Ramos (cell line): Measurements from ENCODE around the gene YAF2.

Experiments
- in situ Hi-C: fragments of 300-500 bp; cut with MboI; formaldehyde crosslinking; loops from one replicate; pipeline ENCODE4 v1.14.3; 2022; ENCODE audit warnings: low sequenced_read_pairs; ENCODE audit not compliant: unreplicated experiment

Gene YAF2, protein sequence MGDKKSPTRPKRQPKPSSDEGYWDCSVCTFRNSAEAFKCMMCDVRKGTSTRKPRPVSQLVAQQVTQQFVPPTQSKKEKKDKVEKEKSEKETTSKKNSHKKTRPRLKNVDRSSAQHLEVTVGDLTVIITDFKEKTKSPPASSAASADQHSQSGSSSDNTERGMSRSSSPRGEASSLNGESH

GRCh38 chr12:42238240-42239140 is at the start of gene YAF2:
YAF2 (minus strand) TSS chr12:42238248; CDS start chr12:42238180, 68 bp downstream.
- in situ Hi-C loops = no loop called here

DNA sequence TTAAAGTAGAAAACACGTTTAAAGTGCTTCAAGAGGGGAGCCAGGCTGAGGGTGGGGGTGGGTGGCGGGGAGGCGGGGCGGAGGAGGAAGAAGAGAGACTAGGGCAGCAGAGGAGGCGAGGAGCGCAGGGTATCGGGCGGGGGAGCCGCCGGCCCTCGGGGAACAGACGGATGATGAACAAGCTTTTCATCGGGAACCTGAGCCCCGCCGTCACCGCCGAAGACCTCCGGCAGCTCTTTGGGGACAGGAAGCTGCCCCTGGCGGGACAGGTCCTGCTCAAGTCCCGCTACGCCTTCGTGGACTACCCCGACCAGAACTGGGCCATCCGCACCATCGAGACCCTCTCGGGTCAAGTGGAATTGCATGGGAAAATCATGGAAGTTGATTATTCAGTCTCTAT is 48.7 kb upstream of the YAF2 start:
- in situ Hi-C loops = no loop called here

- in situ Hi-C loops = no loop called here
Measured at GRCh38 chr12:42285431-42285830, 47.4 kb upstream of the YAF2 start.

DNA sequence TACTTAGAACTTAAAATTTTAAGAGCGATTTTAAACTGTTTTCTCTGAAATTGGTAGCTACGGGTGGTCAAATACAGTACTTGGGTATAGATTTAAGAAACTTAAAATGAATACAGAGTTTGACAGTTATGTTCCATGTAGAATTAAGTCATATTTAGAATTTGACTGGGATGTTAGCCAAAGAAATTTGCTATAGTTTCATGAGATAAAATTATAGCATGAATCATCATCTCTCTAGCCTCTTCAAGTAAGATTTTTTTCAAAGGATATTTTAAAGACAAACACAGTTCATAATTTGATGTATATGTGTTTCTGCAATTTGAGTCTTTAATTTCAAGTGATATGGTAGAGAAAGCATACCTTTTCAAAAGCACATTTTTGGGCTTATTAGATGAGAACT is 46.8 kb upstream of the YAF2 start:
- in situ Hi-C loops = no loop called here

DNA sequence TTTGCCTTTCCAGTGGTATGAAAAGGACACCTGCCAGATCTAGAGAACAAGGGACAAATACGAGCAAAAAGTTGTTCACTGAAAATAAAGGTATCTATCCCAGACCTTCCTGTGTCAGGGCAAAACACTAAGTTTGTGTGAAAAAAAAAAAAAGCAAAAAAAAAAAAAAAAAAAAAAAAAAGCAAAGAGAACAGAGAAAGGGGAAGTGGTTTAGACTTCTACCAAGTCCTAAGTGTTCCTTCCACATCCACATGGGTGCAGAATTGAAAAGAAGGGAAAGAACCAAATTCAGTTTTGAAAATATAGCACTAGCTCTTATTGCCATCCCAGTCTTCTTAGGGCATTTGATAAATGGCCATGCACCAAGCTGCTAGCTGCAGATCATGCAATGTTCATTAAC is 46.1 kb upstream of the YAF2 start:
- in situ Hi-C loops = no loop called here

DNA sequence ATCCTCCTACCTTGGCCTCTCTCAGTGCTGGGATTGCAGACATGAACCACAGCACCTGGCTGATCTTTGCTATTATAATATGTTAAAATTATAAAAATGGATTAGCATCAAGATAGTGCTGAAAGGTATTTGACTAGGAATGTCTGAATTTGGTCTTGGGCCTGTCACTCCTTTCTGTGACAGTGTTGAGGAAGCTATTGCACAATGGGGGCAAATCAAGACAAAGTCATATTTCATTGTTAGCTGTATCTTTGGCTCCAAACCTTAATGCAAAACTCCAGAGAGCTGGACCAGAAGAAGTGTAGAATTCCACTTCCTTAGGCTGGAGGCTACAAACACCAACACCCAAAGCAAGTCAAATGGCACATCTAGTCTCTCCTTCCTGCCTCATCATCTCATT is 45.7 kb upstream of the YAF2 start:
- in situ Hi-C loops = no loop called here

DNA sequence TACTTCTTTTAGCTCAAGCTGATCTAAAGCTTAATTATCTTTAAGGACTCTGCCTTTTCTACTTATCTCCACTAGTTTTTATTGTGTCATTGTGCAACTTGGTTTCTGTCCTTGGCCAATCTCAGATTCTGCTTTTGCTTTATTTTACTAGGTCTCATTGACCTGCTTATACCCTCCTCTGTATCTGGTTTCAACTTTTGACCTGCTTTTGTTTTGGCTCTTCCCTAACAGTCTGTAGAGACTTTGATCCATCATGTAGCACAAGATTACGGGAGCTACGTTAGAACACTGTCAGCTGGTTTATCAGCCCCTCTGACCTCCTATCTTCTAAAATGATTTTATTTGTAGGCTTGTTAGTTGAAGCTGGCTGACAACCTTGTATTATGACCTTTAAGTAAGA is 44.2 kb upstream of the YAF2 start:
- in situ Hi-C loops = no loop called here

GRCh38 chr12:42281844-42282243 is 43.8 kb upstream of the YAF2 start:
- in situ Hi-C loops = no loop called here

GRCh38 chr12:42281278-42281677 is 43.2 kb upstream of the YAF2 start:
- in situ Hi-C loops = no loop called here

DNA sequence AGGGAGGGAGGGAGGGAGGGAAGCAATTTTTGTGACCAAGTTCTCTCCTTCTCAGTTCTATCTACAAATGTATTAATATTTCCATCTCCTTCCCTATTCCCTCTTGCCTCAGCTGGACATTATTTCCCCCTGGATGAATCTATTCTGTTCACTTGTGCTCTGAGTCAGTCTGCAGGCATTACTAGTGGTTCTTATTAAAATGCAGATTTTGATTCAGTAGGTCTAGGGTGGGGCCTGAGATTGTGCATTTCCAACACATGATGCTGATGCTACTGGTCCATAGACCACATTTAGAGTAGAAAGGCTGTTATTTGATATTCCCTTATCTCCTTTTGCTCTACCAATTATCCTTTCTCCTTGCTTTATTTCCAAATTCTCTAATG is 40.1 kb upstream of the YAF2 start:
- in situ Hi-C loops = no loop called here

- in situ Hi-C loops = no loop called here
Measured at GRCh38 chr12:42277396-42278127, 39.5 kb upstream of the YAF2 start.

DNA sequence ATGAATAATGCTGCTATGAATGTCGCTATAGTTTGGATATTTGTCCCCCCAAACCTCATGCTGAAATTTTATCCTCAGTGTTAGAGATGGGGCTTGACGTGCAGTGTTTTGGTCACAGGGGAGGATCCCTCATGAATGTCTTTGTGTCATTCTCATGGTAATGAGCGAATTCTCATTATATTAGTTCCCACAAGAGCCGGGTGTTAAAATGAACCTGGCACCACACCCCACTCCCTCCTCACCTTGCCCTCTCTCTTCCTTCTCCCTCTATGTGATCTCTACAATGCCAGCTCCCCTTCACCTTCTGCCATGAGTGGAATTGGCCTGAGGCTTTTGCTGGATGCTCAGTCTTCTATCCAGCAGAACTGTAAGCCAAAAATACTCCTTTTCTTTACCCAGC is 37.5 kb upstream of the YAF2 start:
- in situ Hi-C loops = no loop called here

DNA sequence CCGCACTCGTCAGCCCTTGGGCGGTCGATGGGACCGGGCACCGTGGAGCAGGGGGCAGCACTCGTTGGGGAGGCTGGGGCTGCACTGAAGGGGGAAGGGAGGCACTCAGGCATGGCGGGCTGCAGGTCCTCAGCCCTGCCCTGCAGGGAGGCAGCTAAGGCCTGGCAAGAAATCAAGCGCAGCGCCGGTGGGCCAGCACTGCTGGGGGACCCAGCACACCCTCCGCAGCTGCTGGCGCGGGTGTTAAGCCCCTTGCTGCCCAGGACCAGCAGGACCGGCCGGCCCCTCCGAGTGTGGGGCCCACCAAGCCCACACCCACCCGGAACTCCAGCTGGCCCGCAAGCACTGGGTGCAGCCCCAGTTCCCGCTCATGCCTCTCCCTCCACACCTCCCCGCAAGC is 35.7 kb upstream of the YAF2 start:
- in situ Hi-C loops = no loop called here

GRCh38 chr12:42270596-42270995 is 32.5 kb upstream of the YAF2 start:
- in situ Hi-C loops = no loop called here

DNA sequence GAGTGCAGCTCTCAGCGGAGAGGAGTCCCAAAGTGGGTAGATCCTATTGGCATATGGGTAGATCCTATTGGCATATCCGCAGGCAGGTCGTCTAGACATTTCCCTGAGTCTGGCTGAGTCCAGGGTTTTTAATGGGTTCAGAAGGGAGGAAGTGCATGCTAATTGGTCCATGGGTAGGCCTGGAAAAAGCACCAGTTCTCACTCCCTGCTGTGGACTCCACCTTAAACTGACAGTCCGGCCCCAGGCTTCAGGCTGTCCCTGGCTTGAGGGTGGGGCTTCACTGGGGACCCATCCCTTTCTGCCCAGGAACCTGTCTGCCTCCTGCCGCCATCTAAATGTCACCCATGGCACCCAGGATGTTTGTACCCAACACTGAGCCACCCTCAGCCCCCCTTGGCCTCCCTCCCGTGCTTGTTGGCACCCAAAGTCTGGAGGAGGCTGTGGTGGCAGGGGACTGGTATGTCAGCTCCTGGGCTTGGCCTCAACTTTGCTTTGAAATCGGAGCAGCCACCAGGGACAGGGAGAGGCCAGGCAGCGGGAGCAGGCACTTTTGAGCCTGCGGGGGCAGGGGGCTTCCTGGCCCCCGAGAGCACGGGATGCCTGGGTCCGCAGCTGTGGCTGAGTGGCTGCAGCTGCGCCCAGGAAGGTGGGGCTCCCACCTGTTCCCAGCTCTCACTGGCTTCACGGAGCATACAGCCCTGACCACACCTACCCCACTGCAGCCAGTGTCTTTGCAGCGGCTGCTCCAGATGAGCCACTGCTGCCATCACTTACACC is 29.6 kb upstream of the YAF2 start:
- in situ Hi-C loops = no loop called here

DNA sequence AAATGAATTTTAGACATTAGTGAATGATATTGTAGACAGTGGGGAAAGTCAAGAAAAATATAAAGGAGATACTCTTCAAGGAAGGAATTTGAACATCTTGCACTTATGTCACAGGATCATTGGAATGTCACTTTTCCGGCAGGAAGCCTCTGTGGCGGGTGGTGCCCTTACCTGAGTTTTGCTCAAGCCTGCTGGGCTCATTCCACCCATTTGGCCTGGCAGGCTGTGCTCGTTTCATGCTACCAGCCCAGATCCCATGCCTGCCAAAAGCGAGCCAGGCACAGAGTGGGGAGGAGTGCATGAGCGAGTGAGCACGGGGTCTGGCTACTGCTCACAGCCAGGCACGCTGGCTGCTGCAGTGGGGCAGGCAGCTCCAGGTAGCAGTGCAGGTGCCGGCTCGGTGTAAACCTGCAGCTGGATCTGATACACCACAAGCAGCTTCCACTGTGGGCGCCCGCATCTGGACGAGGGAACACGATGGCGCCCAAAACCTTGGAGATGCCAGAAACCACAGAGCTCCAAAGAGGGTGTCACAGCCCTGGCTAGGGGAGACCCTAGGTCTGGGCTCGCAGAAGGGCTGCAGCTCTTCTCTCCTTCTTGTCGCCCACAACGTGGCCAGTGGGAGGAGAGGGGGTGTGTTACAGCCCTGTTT is 28.7 kb upstream of the YAF2 start:
- in situ Hi-C loops = no loop called here

GRCh38 chr12:42262271-42262670 is 24.2 kb upstream of the YAF2 start:
- in situ Hi-C loops = no loop called here

- in situ Hi-C loops = no loop called here
Measured at GRCh38 chr12:42261708-42262107, 23.7 kb upstream of the YAF2 start.

- in situ Hi-C loops = no loop called here
Measured at GRCh38 chr12:42260518-42260917, 22.5 kb upstream of the YAF2 start.

GRCh38 chr12:42259699-42260098 is 21.7 kb upstream of the YAF2 start:
- in situ Hi-C loops = no loop called here
